Measurements from ENCODE around the gene CCDC74A.
"Not testable (repeated sequence)": the region's sequence is repeated elsewhere in the genome, so short reads cannot be mapped to it uniquely, and the experiment has no call there.

DNA sequence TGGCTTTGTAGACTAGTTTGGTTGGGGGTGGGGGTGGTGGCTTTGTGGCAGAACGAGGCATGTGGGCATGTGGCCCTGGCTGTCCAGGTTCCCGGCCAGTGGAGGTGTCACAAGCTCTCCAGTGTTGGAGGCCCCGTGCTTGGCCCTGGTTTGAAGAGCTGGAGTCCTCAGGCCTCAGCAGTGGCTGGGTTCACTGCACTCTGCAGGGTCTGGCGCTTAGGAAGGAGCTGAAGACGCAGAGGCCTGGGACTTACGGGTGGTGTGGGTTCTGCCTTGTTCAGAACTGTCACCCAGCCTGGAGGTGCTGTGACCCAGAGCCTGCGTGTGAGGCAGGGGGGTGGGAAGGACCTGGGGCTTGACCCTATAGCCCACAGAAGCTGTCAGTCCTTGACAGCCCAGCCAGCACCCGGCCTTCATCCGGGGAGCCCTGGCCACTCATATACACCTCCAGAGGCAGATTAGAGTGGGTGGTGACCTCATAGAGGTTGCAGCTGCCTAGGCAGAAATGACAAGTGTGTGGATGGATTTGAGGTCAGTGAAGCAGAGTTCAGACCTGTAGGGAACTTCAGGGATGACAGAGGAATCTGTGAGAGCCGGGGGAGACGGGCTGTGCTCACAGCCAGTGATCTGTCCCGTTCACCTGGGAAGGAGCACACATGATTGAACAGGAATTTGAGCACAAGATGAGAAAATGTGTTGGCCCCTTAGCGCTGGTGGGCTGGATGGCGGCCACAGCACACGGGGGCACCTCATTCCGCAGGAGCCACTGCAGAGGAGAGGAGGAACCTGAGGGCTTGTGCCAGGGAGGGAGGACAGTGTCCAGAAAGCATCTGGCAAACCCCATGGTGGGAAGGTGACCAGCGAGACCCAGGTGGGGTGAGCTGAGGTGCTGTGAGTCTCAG lies 15.5 kb upstream of the CCDC74A start:
- not testable (repeated sequence) for TF ChIP-seq NFRKB (IDR thresholded peaks at IDR 0.05); L3MBTL2 (conservative IDR thresholded peaks at IDR 0.05); SUZ12 (IDR thresholded peaks at IDR 0.05); ELF4 (IDR thresholded peaks at IDR 0.05); ZNF384 (IDR thresholded peaks at IDR 0.05); ARNT (IDR thresholded peaks at IDR 0.05); BHLHE40 (IDR thresholded peaks at IDR 0.05; ENCODE audit: borderline replicate concordance); TARDBP (IDR thresholded peaks at IDR 0.05); SP1 (IDR thresholded peaks at IDR 0.05); FOXM1 (IDR thresholded peaks at IDR 0.05; ENCODE audit: borderline replicate concordance); FOXA1 (IDR thresholded peaks at IDR 0.05)
